ENCODE data around the gene CAMK1D.

DNA sequence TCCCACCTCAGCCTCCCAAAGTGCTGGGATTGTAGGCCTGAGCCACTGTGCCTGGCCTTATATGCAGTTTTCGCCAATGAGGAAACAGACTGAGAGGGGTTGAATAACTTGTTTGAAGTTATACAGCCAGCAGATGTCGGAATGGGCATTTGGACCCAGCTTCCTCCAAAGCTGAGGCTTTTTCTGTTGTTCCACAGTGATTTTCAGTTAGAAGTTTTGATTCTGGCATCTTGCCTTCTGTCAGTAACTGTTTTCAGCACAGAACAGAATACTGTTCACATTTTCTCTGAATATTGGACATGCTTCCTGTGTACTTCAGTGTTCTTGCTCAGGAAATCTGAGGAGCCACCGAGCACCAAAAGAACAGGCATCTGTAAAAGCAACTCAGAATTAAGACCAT, 287.2 kb downstream of the CAMK1D start:
- TF ChIP-seq, protein P1, sequence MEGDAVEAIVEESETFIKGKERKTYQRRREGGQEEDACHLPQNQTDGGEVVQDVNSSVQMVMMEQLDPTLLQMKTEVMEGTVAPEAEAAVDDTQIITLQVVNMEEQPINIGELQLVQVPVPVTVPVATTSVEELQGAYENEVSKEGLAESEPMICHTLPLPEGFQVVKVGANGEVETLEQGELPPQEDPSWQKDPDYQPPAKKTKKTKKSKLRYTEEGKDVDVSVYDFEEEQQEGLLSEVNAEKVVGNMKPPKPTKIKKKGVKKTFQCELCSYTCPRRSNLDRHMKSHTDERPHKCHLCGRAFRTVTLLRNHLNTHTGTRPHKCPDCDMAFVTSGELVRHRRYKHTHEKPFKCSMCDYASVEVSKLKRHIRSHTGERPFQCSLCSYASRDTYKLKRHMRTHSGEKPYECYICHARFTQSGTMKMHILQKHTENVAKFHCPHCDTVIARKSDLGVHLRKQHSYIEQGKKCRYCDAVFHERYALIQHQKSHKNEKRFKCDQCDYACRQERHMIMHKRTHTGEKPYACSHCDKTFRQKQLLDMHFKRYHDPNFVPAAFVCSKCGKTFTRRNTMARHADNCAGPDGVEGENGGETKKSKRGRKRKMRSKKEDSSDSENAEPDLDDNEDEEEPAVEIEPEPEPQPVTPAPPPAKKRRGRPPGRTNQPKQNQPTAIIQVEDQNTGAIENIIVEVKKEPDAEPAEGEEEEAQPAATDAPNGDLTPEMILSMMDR (tag by site-specific recombination; IDR thresholded peaks at IDR 0.05) = no peak
- TF ChIP-seq, protein P2, sequence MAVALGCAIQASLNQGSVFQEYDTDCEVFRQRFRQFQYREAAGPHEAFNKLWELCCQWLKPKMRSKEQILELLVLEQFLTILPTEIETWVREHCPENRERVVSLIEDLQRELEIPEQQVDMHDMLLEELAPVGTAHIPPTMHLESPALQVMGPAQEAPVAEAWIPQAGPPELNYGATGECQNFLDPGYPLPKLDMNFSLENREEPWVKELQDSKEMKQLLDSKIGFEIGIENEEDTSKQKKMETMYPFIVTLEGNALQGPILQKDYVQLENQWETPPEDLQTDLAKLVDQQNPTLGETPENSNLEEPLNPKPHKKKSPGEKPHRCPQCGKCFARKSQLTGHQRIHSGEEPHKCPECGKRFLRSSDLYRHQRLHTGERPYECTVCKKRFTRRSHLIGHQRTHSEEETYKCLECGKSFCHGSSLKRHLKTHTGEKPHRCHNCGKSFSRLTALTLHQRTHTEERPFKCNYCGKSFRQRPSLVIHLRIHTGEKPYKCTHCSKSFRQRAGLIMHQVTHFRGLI (tag by site-specific recombination; IDR thresholded peaks at IDR 0.05) = no peak
- TF ChIP-seq ZNF19 (tag by site-specific recombination; IDR thresholded peaks at IDR 0.05; ENCODE audit: low read depth) (no peak), ZNF24 (tag by site-specific recombination; IDR thresholded peaks at IDR 0.05) (no peak), TCF7L2 (IDR thresholded peaks at IDR 0.05; ENCODE audit: borderline replicate concordance, low read depth, low read length) (no peak), ZNF121 (tag by site-specific recombination; IDR thresholded peaks at IDR 0.05) (no peak), ZNF548 (tag by site-specific recombination; IDR thresholded peaks at IDR 0.05) (no peak), ZNF239 (tag by site-specific recombination; IDR thresholded peaks at IDR 0.05) (no peak), ZBTB21 (tag by site-specific recombination; IDR thresholded peaks at IDR 0.05) (no peak), ZNF514 (tag by site-specific recombination; IDR thresholded peaks at IDR 0.05) (no peak)

Measured in HEK293 (cell line).